Progenitor cell of endocrine pancreas (in vitro differentiated cells): ENCODE data around the gene ELK3. TPM values are rescaled to one million over a fixed set of nuclear protein-coding genes. Genes with fewer than 3 reads are reported as not detected.

ENCODE experiments used
- DNase-seq: peaks from one replicate; pipeline ENCODE4 v3.0.0; 2021; ENCODE audit warnings: low spot score; ENCODE audit not compliant: unreplicated experiment
- H3K27ac Mint-ChIP-seq: 2 replicates; pipeline ENCODE4 v1.8.0; 2021; ENCODE audit warnings: mild to moderate bottlenecking, moderate library complexity, mixed read lengths
- H3K27me3 Mint-ChIP-seq: 2 replicates; pipeline ENCODE4 v1.8.0; 2021; ENCODE audit warnings: mixed read lengths
- H3K36me3 Mint-ChIP-seq: 2 replicates; pipeline ENCODE4 v1.8.0; 2022; ENCODE audit warnings: mixed read lengths; ENCODE audit not compliant: insufficient read depth
- H3K4me1 Mint-ChIP-seq: 2 replicates; pipeline ENCODE4 v1.8.0; 2021; ENCODE audit warnings: low read depth, mixed read lengths
- H3K4me3 Mint-ChIP-seq: 2 replicates; pipeline ENCODE4 v1.8.0; 2021; ENCODE audit warnings: low read depth, mild to moderate bottlenecking, moderate library complexity, mixed read lengths
- H3K9me3 Mint-ChIP-seq: 2 replicates; pipeline ENCODE4 v1.8.0; 2021; ENCODE audit warnings: low read depth, mixed read lengths
- CTCF ChIP-seq: fragments of 200-600 bp; sonication (generic); IDR thresholded peaks from one replicate; pipeline ENCODE4 v1.5.0; 2021; ENCODE audit warnings: antibody characterized with exemption, mild to moderate bottlenecking; ENCODE audit not compliant: unreplicated experiment
- total RNA-seq: library from RNA; stranded (reverse); gene quantifications from 2 replicates; pipeline ENCODE4 v1.2.1, GENCODE V29; 2021

Gene ELK3
- total RNA-seq, 1 donor from 2014 or later, result 5.4 TPM

- H3K27me3 Mint-ChIP-seq, result no peaks in the 10 kb centered on the region
- DNase-seq, result no peak
- H3K9me3 Mint-ChIP-seq, result no peaks in the 10 kb centered on the region
- peaks cover 13% of the 10 kb centered on the region for H3K36me3 Mint-ChIP-seq
- H3K4me1 Mint-ChIP-seq, result peaks cover 13% of the 10 kb centered on the region
- H3K4me3 Mint-ChIP-seq, result no peak overlapping the region
- H3K27ac Mint-ChIP-seq, result no peak overlapping the region
- TF ChIP-seq CTCF, result no peak
Measured at GRCh38 chr12:96260644-96261043, 66.5 kb downstream of the ELK3 start.

DNA sequence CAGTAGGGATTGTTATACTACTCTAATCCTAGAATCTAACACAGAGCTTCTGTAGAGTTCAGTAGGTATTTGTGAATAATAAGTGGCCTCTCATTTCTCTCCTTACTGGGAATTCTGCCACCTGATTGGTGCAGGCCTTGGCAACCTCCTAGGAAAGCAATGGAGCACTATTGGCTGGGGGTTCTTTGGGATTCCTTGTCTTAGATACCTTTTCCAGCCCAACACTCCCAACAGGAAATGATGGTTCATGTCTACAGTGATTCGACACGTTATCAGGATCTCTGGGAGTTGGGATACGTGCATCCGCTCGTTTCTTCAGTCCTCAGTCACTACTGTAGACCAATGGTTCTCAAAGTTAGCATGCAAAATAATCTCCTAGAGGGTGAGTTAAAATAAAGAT lies 67.4 kb downstream of the ELK3 start:
- Mint-ChIP-seq H3K27me3 (no peaks in the 10 kb centered on the region), H3K36me3 (peaks cover 14% of the 10 kb centered on the region), H3K4me1 (peaks cover 13% of the 10 kb centered on the region), H3K9me3 (no peaks in the 10 kb centered on the region), H3K4me3 (no peak overlapping the region), H3K27ac (no peak overlapping the region)
- no peak for DNase-seq
- TF ChIP-seq CTCF, result no peak

DNA sequence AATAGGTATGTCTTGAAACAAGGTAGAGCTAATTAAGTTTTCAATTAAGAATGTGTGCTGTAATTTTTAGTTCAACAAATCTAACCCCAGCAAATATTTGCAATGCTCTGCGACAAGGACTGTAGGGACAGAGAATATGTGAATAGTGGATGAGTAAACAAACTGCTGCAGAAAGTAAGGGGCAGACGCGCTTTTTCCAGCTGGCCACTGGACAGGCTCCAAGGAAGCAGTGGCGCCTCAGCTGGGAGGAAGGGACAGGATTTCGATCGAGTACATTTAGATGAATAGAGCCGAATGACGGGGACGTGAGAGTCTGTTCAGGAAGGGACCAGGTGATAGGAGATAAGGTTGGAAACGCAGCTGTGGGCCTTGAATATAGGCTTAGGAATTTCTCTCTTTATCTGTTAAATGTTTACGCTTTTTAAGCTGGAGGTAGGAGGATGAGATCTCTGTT lies 69.3 kb downstream of the ELK3 start:
- H3K36me3 Mint-ChIP-seq, result peaks cover 14% of the 10 kb centered on the region
- peak overlapping the region; percentile 13 for H3K27ac Mint-ChIP-seq
- H3K4me3 Mint-ChIP-seq, result no peak overlapping the region

DNA sequence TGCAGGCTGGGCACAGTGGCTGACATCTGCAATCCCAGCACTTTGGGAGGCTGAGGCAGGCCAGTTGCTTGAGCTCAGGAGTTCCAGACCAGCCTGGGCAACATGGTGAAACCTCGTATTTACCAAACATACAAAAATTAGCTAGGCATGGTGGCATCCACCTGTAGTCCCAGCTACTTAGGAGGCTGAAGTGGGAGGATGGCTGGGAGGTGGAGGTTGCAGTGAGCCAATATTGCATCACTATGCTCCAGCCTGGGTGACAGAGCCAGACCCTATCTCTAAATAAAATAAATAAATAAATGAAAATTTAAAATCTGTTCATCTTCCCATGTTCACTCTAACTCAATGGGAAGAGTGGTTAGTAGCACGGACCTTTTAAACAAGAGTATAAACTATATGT lies 71.2 kb downstream of the ELK3 start:
- Mint-ChIP-seq H3K27me3 (no peaks in the 10 kb centered on the region), H3K36me3 (peaks cover 13% of the 10 kb centered on the region)
- TF ChIP-seq CTCF, result no peak

More for the DNA sequence above, 69.3 kb downstream of the ELK3 start:
- no peak for TF ChIP-seq CTCF
- H3K9me3 Mint-ChIP-seq, result no peaks in the 10 kb centered on the region
- DNase-seq, result no peak
- H3K4me1 Mint-ChIP-seq, result peaks cover 13% of the 10 kb centered on the region
- no peaks in the 10 kb centered on the region for H3K27me3 Mint-ChIP-seq

DNA sequence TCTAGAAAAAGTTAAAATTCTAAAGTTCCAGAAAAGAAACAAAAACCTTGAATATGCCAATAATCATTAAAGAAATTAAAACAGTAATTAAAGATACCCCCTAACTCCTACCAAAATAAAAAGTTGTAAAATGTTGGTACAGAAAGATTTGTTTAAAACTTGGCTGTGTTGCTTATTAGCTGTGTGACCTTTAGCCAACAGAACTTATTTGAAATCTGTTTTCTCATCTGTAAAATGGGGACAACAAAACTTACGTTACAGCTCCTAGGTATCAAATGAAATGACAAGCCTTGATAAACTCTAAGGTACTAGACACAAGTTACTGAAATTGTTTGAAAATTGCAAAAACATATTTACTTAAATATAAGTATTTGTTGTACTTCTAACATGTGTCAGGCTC lies 71.7 kb downstream of the ELK3 start:
- no peak overlapping the region for H3K27ac Mint-ChIP-seq
- H3K27me3 Mint-ChIP-seq, result no peaks in the 10 kb centered on the region
- peaks cover 16% of the 10 kb centered on the region for H3K4me1 Mint-ChIP-seq
- no peak for DNase-seq
- TF ChIP-seq CTCF, result no peak
- H3K9me3 Mint-ChIP-seq, result no peaks in the 10 kb centered on the region
- H3K4me3 Mint-ChIP-seq, result no peak overlapping the region
- peaks cover 10% of the 10 kb centered on the region for H3K36me3 Mint-ChIP-seq

More for the DNA sequence above, 71.2 kb downstream of the ELK3 start:
- Mint-ChIP-seq H3K4me3 (no peak overlapping the region), H3K27ac (peak overlapping the region; percentile 20), H3K4me1 (peaks cover 16% of the 10 kb centered on the region), H3K9me3 (no peaks in the 10 kb centered on the region)
- no peak for DNase-seq
